ENCODE results near the gene MPP7.

DNA sequence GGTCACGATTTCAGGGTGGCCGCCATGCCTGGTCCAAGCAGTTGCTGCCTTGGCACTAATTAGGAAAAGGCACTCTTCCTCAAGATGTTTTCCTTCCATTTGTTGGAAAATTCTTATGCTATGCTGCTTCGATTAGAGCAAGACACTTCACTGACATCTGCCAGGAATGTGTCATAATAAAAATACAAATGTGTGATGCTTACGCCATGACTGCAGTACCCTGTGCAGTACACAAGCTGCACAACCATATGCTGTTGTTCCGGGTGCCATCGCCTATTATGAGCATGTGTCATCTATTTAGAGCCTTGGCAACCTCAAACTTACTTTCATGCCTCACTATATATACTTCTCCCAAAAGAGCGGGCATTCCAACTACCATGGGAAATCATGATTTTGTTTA, 14.9 kb upstream of the MPP7 start:
- no peak for TF ChIP-seq CTCF (IDR thresholded peaks at IDR 0.05)
- TF ChIP-seq POLR2A (IDR thresholded peaks at IDR 0.05), result no peak

Measured in testis (tissue), 2 donors.